Measurements from ENCODE around the gene ATP11A.

Gene ATP11A

GRCh38 chr13:112894673-112895481, 205.0 kb downstream of the ATP11A start:
- no peak for DNase-seq (ENCODE audit: low read depth)

- no peak for DNase-seq (ENCODE audit: low read depth)
Observed at GRCh38 chr13:112895521-112896465, 206.0 kb downstream of the ATP11A start.

GRCh38 chr13:112896736-112897602, 207.1 kb downstream of the ATP11A start:
- DNase-seq (ENCODE audit: low read depth) = no peak

DNA sequence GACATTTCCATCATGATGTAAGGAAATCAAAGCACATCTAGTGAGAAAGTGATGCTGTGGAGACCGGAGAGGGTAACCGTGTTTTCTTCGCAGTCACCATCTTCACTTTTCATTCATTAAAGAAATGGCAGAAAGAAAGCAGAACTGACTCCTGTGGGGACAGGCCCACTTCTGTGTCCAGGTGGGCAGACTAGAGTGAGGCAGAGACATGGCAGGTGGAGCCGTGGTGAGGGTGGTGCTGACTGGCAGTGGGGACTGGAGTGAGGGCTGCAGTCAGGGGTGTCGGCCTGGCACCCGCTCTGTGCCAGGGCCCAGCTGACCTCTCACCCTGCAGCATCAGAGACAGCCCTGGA, 207.7 kb downstream of the ATP11A start:
- DNase-seq (ENCODE audit: low read depth) = no peak

DNA sequence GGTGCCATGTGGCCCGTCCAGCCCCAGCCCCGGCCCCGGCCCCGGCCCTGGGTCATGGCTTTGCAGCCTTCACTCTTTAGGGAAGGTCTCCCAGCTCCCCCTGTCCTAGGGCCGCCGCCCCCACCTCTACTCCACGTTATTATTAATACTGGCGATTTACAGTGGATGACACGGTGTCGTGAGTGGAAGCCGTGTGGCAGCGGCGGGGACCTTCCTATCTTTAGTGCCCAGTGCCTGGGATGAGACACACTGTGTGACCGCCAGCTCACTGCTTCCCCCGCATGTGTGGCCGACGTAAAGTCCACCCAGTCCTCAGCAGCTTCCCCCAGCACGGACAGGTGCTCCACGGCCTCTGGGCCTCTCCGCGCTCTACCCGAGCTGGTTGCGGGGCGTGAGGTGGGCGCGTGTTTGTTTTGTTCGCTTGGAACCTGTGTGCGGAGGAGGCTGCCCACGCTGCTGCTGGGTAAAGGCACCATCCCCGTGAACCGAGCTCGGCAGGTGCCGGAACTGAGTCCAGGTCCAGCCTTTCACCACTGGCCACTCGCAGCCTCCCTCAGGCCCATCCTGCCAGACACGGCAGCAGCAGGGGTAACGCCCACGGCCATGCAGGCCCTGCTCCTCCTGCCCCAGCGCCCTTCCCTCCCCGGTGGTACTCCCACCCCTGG, 208.2 kb downstream of the ATP11A start:
- DNase-seq (ENCODE audit: low read depth) = no peak

- no peak for DNase-seq (ENCODE audit: low read depth)
Observed at GRCh38 chr13:112898621-112899280, 208.9 kb downstream of the ATP11A start.

DNA sequence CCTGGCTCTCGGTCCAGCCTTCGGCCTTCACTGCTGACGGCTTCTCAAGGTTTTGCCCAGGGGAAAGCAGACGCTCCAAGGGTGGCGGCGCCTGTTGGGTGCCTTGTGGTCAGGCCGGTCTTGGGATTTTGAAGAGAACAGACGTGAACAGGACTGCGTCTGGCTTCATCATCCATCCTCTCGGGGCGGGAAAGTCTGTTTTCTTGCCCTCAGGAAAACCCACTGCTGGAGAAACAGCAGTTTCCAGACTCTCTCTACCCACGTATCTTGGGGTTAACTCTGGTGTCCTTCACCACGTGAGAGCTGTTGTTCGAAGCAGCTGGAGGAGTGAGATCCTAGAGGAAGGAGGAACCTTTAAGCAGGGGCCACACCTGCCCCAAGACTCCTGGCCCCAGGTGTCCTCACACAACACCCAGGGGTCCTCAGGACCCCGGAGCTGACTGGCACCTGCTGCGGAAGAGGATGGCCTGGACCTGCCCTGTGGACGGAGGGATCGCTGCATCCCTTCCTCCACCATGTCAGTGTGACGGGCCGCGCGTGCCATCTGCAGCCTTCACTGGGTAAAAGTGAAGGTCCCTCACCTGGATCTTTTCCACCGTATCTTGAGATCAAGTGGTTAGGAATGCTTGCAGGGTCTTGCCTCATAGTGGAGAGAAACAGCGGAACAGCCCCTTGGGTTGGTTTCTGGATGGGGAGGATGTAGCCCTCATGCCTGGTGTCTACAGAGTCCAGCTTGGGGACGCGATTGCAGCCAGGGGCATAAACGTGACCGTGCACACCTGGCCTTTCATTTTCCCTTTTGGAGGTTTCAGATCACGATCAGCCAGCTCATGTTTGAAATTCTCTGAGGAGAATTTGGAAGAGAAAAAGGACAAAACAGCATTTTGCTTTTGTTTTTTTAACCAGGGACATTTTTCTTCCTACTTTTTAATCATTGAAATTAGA, 209.7 kb downstream of the ATP11A start:
- no peak for DNase-seq (ENCODE audit: low read depth)

DNA sequence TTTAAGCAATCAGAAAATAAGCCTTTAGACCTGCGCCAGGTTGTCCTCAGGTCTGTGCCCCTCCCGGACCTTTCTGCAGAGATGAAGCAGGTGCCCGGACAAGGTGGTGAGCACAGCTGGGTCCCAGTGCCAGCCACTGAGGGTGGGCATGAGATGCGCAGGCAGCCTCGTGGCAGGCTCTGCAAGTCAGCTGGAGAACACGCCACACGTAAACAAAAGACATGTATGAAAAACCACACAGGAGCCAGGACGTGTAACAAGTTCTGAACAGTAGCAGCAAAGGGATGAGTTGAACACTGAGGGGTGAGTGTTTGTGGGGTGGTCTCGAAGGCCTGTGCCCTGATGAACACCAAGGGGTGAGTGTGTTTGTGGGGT, 210.4 kb downstream of the ATP11A start:
- no peak for DNase-seq (ENCODE audit: low read depth)

GRCh38 chr13:112900691-112901091, 210.9 kb downstream of the ATP11A start:
- no peak for DNase-seq (ENCODE audit: low read depth)

DNA sequence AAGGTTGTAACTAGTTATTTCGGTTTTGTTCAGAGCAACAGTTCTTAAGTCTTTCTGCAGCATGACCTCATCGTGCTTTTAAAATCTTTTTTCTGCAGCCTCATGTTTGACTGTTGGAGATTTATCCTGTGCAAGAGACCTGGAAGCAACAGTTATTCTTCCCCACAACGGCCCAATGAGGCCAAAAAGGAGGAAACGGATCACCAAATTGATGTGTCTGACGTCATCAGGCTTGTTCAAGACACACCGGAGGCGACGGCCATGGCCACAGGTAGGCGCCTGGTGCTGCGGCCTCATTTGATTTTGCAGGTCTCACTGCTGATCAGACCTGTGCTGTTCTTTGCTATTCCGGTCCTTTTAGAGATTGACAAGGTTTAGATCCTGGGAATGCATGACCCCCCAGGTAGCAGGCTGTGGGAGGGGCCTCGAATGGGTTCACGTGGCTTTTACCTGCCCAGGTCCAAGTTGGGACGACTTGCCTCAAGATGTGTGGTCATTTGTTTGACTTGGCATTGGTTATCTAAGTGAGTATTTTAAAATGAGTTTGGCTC, 212.3 kb downstream of the ATP11A start:
- DNase-seq (ENCODE audit: low read depth) = no peak

- DNase-seq (ENCODE audit: low read depth) = no peak
Observed at GRCh38 chr13:112902669-112903068, 212.8 kb downstream of the ATP11A start.

- DNase-seq (ENCODE audit: low read depth) = no peak
Observed at GRCh38 chr13:112903071-112903577, 213.3 kb downstream of the ATP11A start.

DNA sequence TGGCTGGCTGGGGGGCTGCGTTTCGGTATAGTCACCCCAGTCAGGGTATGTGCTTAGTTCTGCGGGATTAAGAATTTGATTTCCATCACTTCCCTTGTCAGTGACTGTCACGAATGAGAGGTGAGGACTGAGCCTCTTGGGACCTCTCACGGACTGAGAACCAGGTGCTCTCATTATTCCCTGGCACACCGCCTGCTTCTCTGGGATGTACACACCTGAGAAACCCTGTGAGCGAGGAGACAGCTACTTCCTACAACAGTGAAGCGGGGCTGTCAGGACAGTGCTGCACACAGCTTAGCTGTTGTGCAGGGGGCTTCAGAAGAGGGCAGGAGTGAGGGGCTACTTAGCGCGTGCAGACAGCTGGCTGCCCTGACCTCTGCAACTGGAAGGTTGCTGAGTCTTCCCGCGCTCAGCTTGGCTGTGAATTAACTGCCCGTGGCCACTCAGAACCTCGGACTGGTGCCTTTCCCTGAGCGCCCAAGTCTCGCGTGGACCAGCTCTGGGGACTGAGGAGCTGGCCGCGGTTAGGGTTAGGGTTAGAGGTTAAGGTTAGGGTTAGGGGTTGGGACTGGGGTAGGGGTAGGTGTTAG, 213.9 kb downstream of the ATP11A start:
- no peak for DNase-seq (ENCODE audit: low read depth)

GRCh38 chr13:112904436-112904960, 214.7 kb downstream of the ATP11A start:
- DNase-seq (ENCODE audit: low read depth) = no peak

- no peak for DNase-seq (ENCODE audit: low read depth)
Observed at GRCh38 chr13:112905086-112905485, 215.2 kb downstream of the ATP11A start.

GRCh38 chr13:112905619-112905989, 215.8 kb downstream of the ATP11A start:
- no peak for DNase-seq (ENCODE audit: low read depth)

GRCh38 chr13:112905990-112906641, 216.3 kb downstream of the ATP11A start:
- no peak for DNase-seq (ENCODE audit: low read depth)

DNA sequence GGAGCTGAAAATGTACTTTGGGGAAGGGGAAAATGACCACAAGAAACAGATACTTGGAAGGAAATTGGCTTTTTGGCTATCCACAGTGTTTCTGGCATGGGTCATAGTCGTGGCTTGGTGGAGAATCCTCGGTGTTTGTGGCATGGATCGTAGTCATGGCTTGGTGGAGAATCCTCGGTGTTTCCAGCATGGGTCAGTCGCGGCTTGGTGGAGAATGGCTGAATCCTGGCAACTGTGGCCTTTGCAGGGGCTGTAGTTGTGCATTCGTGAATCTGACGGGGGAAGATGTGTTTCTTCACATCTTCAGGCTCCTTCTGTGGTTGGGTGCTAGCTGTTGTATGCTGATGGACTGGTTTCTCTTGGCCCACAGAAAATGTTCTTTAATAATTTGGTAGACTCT, 217.4 kb downstream of the ATP11A start:
- DNase-seq (ENCODE audit: low read depth) = no peak

All from activated T-cell treated with anti-CD3 and anti-CD28 coated beads for 24 hours (primary cell).